GM12878 (cell line): ENCODE measurements around the gene POLA1. TPM values are rescaled to one million over a fixed set of nuclear protein-coding genes. Genes with fewer than 3 reads are reported as not detected.

Source experiments
- ATAC-seq: fragments of 200-7000 bp; cut with Tn5 transposase; 3 replicates; pipeline ENCODE4 v1.9.1; 2020; ENCODE audit warnings: mild to moderate bottlenecking, moderate library complexity
- BruUV-seq: library from RNA; stranded (reverse); fragments of 400-500 nt; replicated peaks from 2 replicates; lab custom pipeline; 2021; lab: Mats Ljungman, UMichigan
- CTCF ChIA-PET: fragments of 300-600 bp; sonication (Branson Sonifier 250); formaldehyde crosslinking; extraction: SDS; loops from one replicate; lab custom pipeline; 2021; ENCODE audit warnings: inconsistent platforms; lab: Yijun Ruan, JAX
- POLR2A ChIA-PET: fragments of 350-600 bp; formaldehyde crosslinking; extraction: SDS; loops from one replicate; lab custom pipeline; 2021; ENCODE audit warnings: inconsistent platforms; lab: Charles Lee
- RAD21 ChIA-PET: fragments of 300-600 bp; sonication (Branson Sonifier 250); formaldehyde crosslinking; loops from one replicate; lab custom pipeline; 2023; ENCODE audit warnings: antibody characterized with exemption; ENCODE audit not compliant: unreplicated experiment; lab: Charles Lee
- SMC1A ChIA-PET: fragments of 300-600 bp; sonication (Branson Sonifier 250); formaldehyde crosslinking; loops from one replicate; lab custom pipeline; 2023; ENCODE audit not compliant: unreplicated experiment, uncharacterized antibody; lab: Charles Lee
- DNase-seq: peaks from one replicate; pipeline ENCODE4 v3.0.0-alpha.2; 2011; ENCODE audit warnings: low read depth, low spot score
- FAIRE-seq: peaks from 3 replicates; lab custom pipeline; 2011; peaks lifted over from hg19 to GRCh38; lab: Jason Lieb, UNC
- H2AFZ ChIP-seq: 2 replicates; pipeline ENCODE4 v1.6.0; 2011; ENCODE audit warnings: low read depth, low read length, control low read depth; ENCODE audit not compliant: control insufficient read depth
- H3K27ac ChIP-seq: 2 replicates; pipeline ENCODE4 v1.5.1; 2011; ENCODE audit warnings: control low read depth; ENCODE audit not compliant: control insufficient read depth, insufficient read depth
- H3K27me3 ChIP-seq, 2 experiments: replicated peaks in 1 of 2; 2 replicates each; pipeline versions ENCODE4 v1.6.0 to v1.6.1; 2011; ENCODE audit warnings: low read length in 1 of 2; ENCODE audit not compliant: control insufficient read depth in 2 of 2, insufficient read depth in 2 of 2
- H3K36me3 ChIP-seq, 2 experiments: 2 replicates each; pipeline ENCODE4 v1.5.1; 2011; ENCODE audit warnings: low read length in 1 of 2; ENCODE audit not compliant: control insufficient read depth in 2 of 2, insufficient read depth in 2 of 2
- H3K4me1 ChIP-seq: 2 replicates; pipeline ENCODE4 v1.6.1; 2011; ENCODE audit warnings: mild to moderate bottlenecking, low read length, moderate library complexity, mixed read lengths; ENCODE audit not compliant: control insufficient read depth, insufficient read depth
- H3K4me2 ChIP-seq: 2 replicates; pipeline ENCODE4 v1.6.0; 2011; ENCODE audit warnings: control low read depth; ENCODE audit not compliant: control insufficient read depth, insufficient read depth
- H3K4me3 ChIP-seq: fragments of 200-600 bp; sonication (generic); 2 replicates; pipeline ENCODE4 v1.5.1; 2016
- H3K79me2 ChIP-seq: 2 replicates; pipeline ENCODE4 v1.6.0; 2011; ENCODE audit warnings: low read length; ENCODE audit not compliant: control insufficient read depth, insufficient read depth
- H3K9ac ChIP-seq: 2 replicates; pipeline ENCODE4 v1.8.0; 2011; ENCODE audit warnings: low read length, control low read depth, mixed read lengths; ENCODE audit not compliant: control insufficient read depth, insufficient read depth
- H3K9me3 ChIP-seq: replicated peaks from 3 replicates; pipeline ENCODE4 v1.5.1; 2011; ENCODE audit warnings: mild to moderate bottlenecking, low read length; ENCODE audit not compliant: control insufficient read depth, insufficient read depth
- H4K20me1 ChIP-seq: 2 replicates; pipeline ENCODE4 v1.6.0; 2011; ENCODE audit not compliant: control insufficient read depth, insufficient read depth
- ASH2L ChIP-seq: fragments of 300-600, 200-600 bp; sonication (generic); IDR thresholded peaks from 2 replicates; pipeline ENCODE4 v1.6.1; 2017; ENCODE audit warnings: low read depth, mild to moderate bottlenecking, borderline replicate concordance
- ATF3 ChIP-seq: IDR thresholded peaks from 2 replicates; pipeline ENCODE4 v1.6.1; 2011; ENCODE audit warnings: low read depth, mild to moderate bottlenecking, low read length, moderate library complexity, borderline replicate concordance; ENCODE audit errors: extremely low read depth
- E2F4 ChIP-seq: IDR thresholded peaks from 2 replicates; pipeline ENCODE4 v1.6.1; 2012; ENCODE audit warnings: low read depth, low read length, improper control_type of control experiment
- ETV6 ChIP-seq, 2 experiments: fragments of 450-650 bp in 1 of 2; IDR thresholded peaks in 1 of 2; conservative IDR thresholded peaks in 1 of 2; 2 replicates each; pipeline ENCODE4 v1.6.1; 2014; ENCODE audit warnings: antibody characterized with exemption in 1 of 2, borderline replicate concordance in 1 of 2, low read depth in 1 of 2, mild to moderate bottlenecking in 1 of 2, moderate library complexity in 1 of 2
- IKZF1 ChIP-seq: fragments of 450-650 bp; conservative IDR thresholded peaks from 2 replicates; pipeline ENCODE4 v1.6.1; 2017; ENCODE audit warnings: antibody characterized with exemption, mild to moderate bottlenecking
- KAT2A ChIP-seq: conservative IDR thresholded peaks from 2 replicates; pipeline ENCODE4 v1.6.1; 2011; ENCODE audit warnings: low read depth, low read length; ENCODE audit not compliant: control insufficient read depth
- POLR2AphosphoS5 ChIP-seq: IDR thresholded peaks from 2 replicates; pipeline ENCODE4 v1.6.1; 2011; ENCODE audit warnings: mild to moderate bottlenecking, low read length, inconsistent platforms
- RELA ChIP-seq: fragments of 450-650 bp; IDR thresholded peaks from 2 replicates; pipeline ENCODE4 v1.8.0; 2014; ENCODE audit warnings: borderline replicate concordance; ENCODE audit not compliant: partially characterized antibody
- SIN3A ChIP-seq: IDR thresholded peaks from 2 replicates; pipeline ENCODE4 v1.6.1; 2012; ENCODE audit warnings: low read depth, low read length, improper control_type of control experiment
- SREBF2 ChIP-seq: IDR thresholded peaks from 2 replicates; pipeline ENCODE4 v1.6.1; 2012; ENCODE audit warnings: mild to moderate bottlenecking, low read length
- WGBS: methylation state at CpG from one replicate; pipeline ENCODE4 v1.1.6; 2016; ENCODE audit warnings: low lambda C conversion rate; ENCODE audit not compliant: insufficient replicate concordance, insufficient coverage; ENCODE audit errors: missing lambda C conversion rate; 5-methylcytosine and 5-hydroxymethylcytosine counted together
- in situ Hi-C: fragments of 300-500 bp; cut with MboI; formaldehyde crosslinking; loops from 9 replicates; pipeline ENCODE4 v1.14.3; 2018; ENCODE audit warnings: mixed read lengths
- intact Hi-C: fragments of 100-400 bp; cut with micrococcal nuclease; formaldehyde crosslinking; loops from one replicate; pipeline ENCODE4 v1.14.2; 2022; ENCODE audit not compliant: unreplicated experiment
- polyA plus RNA-seq, 11 experiments: library from polyadenylated mRNA; depleted of rRNA in 4 of 11; unstranded in 6 of 11; stranded (reverse) in 5 of 11; fragments of >200 nt; fragmentation: Nextera tagmentation in 4 of 11; fragmentation: Illumina TruSeq in 1 of 11; extraction: Ambion mirVana in 4 of 11; extraction: Trizol in 1 of 11; gene quantifications; 1 replicate in 1 of 11; 2 replicates in 10 of 11; pipeline versions ENCODE4 v1.2.1 to v1.2.3, GENCODE V29; 2011 to 2016; ENCODE audit warnings: inconsistent platforms in 2 of 11, missing spikeins in 2 of 11, low read depth in 1 of 11
- total RNA-seq, 4 experiments: library from RNA; depleted of rRNA in 3 of 4; stranded (reverse); fragments of >200 nt in 3 of 4; fragmentation: Illumina TruSeq in 1 of 4; extraction: Trizol in 1 of 4; gene quantifications; 2 replicates each; pipeline versions ENCODE4 v1.2.1 to v1.2.3, GENCODE V29; 2013 to 2021

The POLA1 gene
- total and polyA plus RNA-seq, 10 of the 15 experiments (the other 5 are each of a cell fraction or from before 2014, with no cell fraction given): 6.5 to 34.7 (median 24.8) TPM

- H3K4me2 ChIP-seq: no peak overlapping the region
- no peak overlapping the region for H3K9ac ChIP-seq
- SMC1A ChIA-PET: interaction anchor here (1.8 to 2.4 kb wide), 2 partner anchors 13 to 15 kb away, joined by 7 read pairs; no protein-coding TSS in a partner anchor
- no peaks in the 10 kb centered on the region for H3K9me3 ChIP-seq
- in situ Hi-C loops: no loop called here
- no peak for DNase-seq
- intact Hi-C loops: no loop called here
- no peak overlapping the region for H2AFZ ChIP-seq
- no peaks in the 10 kb centered on the region for H3K36me3 ChIP-seq
- H4K20me1 ChIP-seq: no peaks in the 10 kb centered on the region
- 90% methylated on average over 4 of the region's 4 CpGs for WGBS
- no peak overlapping the region for H3K27ac ChIP-seq
- no peaks in the 10 kb centered on the region for H3K79me2 ChIP-seq
- RAD21 ChIA-PET: no interaction called here
- FAIRE-seq: no peak
- ATAC-seq: no peak
- POLR2A ChIA-PET: no interaction called here
- TF ChIP-seq IKZF1 (no peak), E2F4 (no peak), ETV6 (conservative IDR thresholded peaks at IDR 0.05 in 1 of 2, IDR thresholded peaks at IDR 0.05 in 1 of 2; ENCODE audit: borderline replicate concordance in 1 of 2, low read depth in 1 of 2) (no peak), ATF3 (no peak), KAT2A (no peak), POLR2AphosphoS5 (no peak), RELA (no peak), ASH2L (no peak), SREBF2 (no peak), SIN3A (no peak)
- no peaks in the 10 kb centered on the region for H3K4me1 ChIP-seq
- CTCF ChIA-PET: interaction anchor here (7.5 kb wide), 1 partner anchor 13 kb away, joined by 58 read pairs; no protein-coding TSS in a partner anchor
- H3K27me3 ChIP-seq: no peaks in the 10 kb centered on the region
- no TSS peak for BruUV-seq
- no peak overlapping the region for H3K4me3 ChIP-seq
These were observed 158.1 kb downstream of the POLA1 start for GRCh38 chrX:24851780-24852179.
